ENCODE results near the gene SIRT6. TPM values are rescaled to one million over a fixed set of nuclear protein-coding genes. Genes with fewer than 3 reads are reported as not detected.

Gene SIRT6
- total and polyA plus RNA-seq, 2 donors (not counting 1 experiment from before 2014, with no cell fraction given), result 27.8 to 82.2 TPM

DNA sequence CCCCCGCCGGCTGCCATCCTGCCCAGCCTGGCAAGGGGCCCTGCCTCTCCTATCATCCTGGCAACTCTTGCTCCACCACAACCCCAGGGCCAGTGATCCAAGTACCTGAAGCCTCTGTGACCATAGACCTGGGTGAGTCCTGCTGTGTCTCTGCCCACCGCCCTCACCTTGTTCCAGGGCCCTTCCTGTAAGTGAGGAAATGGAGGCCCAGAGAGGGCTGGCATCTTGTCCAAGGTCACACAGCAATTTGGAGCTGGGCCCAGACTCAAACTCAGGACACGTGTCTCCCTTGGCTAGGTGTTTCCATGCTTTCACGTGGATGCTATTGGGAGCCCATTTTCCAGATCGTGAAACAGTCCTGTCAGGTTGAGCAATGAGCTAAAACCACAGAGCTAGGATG is 25.2 kb downstream of the SIRT6 start:
- H3K27ac ChIP-seq (ENCODE audit: low read length in 2 of 2), result no peak overlapping the region
- POLR2A ChIA-PET, result no interaction called here
- Mint-ChIP-seq H3K4me3 (no peak overlapping the region), H3K27ac (no peak overlapping the region), H3K9me3 (ENCODE audit: insufficient read depth) (no peaks in the 10 kb centered on the region), H3K27me3 (no peaks in the 10 kb centered on the region), H3K4me1 (no peaks in the 10 kb centered on the region)
- no peaks in the 10 kb centered on the region for H4K20me1 ChIP-seq (ENCODE audit: control insufficient read depth, insufficient read depth, low read length, poor library complexity, severe bottlenecking)
- no peak for DNase-seq
- H3K36me3 ChIP-seq (replicated peaks in 1 of 2; ENCODE audit: control extremely low read depth in 1 of 2, control insufficient read depth in 1 of 2, extremely low read depth in 1 of 2, insufficient read depth in 2 of 2, low read length in 1 of 2), result no peaks in the 10 kb centered on the region
- H3K4me2 ChIP-seq (replicated peaks; ENCODE audit: low read depth, low read length, poor library complexity, severe bottlenecking), result no peak overlapping the region
- TF ChIP-seq, protein P1, sequence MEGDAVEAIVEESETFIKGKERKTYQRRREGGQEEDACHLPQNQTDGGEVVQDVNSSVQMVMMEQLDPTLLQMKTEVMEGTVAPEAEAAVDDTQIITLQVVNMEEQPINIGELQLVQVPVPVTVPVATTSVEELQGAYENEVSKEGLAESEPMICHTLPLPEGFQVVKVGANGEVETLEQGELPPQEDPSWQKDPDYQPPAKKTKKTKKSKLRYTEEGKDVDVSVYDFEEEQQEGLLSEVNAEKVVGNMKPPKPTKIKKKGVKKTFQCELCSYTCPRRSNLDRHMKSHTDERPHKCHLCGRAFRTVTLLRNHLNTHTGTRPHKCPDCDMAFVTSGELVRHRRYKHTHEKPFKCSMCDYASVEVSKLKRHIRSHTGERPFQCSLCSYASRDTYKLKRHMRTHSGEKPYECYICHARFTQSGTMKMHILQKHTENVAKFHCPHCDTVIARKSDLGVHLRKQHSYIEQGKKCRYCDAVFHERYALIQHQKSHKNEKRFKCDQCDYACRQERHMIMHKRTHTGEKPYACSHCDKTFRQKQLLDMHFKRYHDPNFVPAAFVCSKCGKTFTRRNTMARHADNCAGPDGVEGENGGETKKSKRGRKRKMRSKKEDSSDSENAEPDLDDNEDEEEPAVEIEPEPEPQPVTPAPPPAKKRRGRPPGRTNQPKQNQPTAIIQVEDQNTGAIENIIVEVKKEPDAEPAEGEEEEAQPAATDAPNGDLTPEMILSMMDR (IDR thresholded peaks at IDR 0.05), result no peak
- no peak for TF ChIP-seq EZH2 (IDR thresholded peaks at IDR 0.05; ENCODE audit: borderline replicate concordance, insufficient read depth, low read depth, low read length, poor library complexity, severe bottlenecking)
- no peak overlapping the region for H3K4me3 ChIP-seq (ENCODE audit: control extremely low read depth in 1 of 5, extremely low read depth in 1 of 5, insufficient read depth in 1 of 5, low read depth in 2 of 5, low read length in 4 of 5)
- ATAC-seq (ENCODE audit: low read depth), result no peak
- CTCF ChIA-PET, result interaction anchor here (0.6 to 1.9 kb wide), 2 partner anchors 17 to 31 kb away, joined by 4 to 8 read pairs; no protein-coding TSS in a partner anchor
- no peaks in the 10 kb centered on the region for H3K4me1 ChIP-seq (ENCODE audit: control insufficient read depth in 2 of 2, insufficient read depth in 2 of 2, low read length in 2 of 2)
- H3K9ac ChIP-seq (ENCODE audit: low read length), result no peak overlapping the region
- no peaks in the 10 kb centered on the region for H3K9me3 ChIP-seq (ENCODE audit: control extremely low read depth in 1 of 3, control insufficient read depth in 2 of 3, insufficient read depth in 1 of 3, low read length in 2 of 3)
- intact Hi-C loops (cut with micrococcal nuclease), result no loop called here
- H3K79me2 ChIP-seq (ENCODE audit: control insufficient read depth, insufficient read depth, low read length), result no peaks in the 10 kb centered on the region
- WGBS (ENCODE audit: insufficient coverage), result 84% methylated on average over 6 of the region's 6 CpGs
- peaks cover 0 to 4% (median 0%) of the 10 kb centered on the region in 4 experiments for H3K27me3 ChIP-seq (replicated peaks in 1 of 4; ENCODE audit: control extremely low read depth in 1 of 4, control insufficient read depth in 3 of 4, insufficient read depth in 4 of 4, low read length in 3 of 4)
- no peak overlapping the region for H2AFZ ChIP-seq (ENCODE audit: insufficient read depth, low read depth, low read length, poor library complexity, severe bottlenecking)

DNA sequence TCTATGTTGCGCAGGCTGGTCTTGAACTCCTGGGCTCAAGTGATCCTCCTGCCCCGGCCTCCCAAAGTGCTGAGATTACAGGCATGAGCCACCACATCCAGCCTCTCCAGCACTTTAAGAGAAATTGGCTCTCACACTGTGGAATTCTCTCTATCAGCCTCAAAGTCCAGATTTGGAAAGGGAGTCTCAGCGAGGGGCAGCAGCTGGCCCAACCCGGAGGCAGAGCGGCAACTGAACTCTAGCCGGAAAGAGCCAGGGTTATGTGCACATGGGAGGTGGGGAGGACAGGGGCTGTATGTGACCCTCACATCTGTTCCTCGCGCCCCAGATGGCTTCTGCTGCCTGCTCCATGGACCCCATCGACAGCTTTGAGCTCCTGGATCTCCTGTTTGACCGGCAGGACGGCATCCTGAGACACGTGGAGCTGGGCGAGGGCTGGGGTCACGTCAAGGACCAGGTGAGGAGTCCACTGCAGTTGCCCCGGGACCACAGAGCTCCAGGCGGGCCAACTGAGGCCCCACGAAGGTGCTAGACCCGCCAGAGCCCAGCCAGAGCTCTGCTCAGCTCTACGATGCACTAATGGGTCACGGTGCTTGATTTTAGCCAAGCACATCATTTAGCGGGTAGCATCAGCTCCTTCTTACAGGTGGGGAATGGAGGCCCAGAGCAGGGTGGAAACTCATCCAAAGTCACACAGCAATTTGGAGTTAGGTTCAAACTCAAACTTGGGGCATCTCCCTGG is 27.6 kb downstream of the SIRT6 start:
- POLR2A ChIA-PET, result no interaction called here
- no peaks in the 10 kb centered on the region for H3K36me3 ChIP-seq (replicated peaks in 1 of 2; ENCODE audit: control extremely low read depth in 1 of 2, control insufficient read depth in 1 of 2, extremely low read depth in 1 of 2, insufficient read depth in 2 of 2, low read length in 1 of 2)
- no peaks in the 10 kb centered on the region for H3K4me1 ChIP-seq (ENCODE audit: control insufficient read depth in 2 of 2, insufficient read depth in 2 of 2, low read length in 2 of 2)
- no peak for ATAC-seq (ENCODE audit: low read depth)
- intact Hi-C loops (cut with micrococcal nuclease), result no loop called here
- no peak overlapping the region for H3K9ac ChIP-seq (ENCODE audit: low read length)
- CTCF ChIA-PET, result interaction anchor here (0.6 kb wide), 1 partner anchor 14 kb away, joined by 4 read pairs; no protein-coding TSS in a partner anchor
- H4K20me1 ChIP-seq (ENCODE audit: control insufficient read depth, insufficient read depth, low read length, poor library complexity, severe bottlenecking), result no peaks in the 10 kb centered on the region
- Mint-ChIP-seq H3K27ac (no peak overlapping the region), H3K27me3 (peaks cover 9% of the 10 kb centered on the region), H3K4me3 (no peak overlapping the region), H3K9me3 (ENCODE audit: insufficient read depth) (no peaks in the 10 kb centered on the region), H3K4me1 (no peaks in the 10 kb centered on the region)
- peaks cover 0 to 10% (median 1%) of the 10 kb centered on the region in 4 experiments for H3K27me3 ChIP-seq (replicated peaks in 1 of 4; ENCODE audit: control extremely low read depth in 1 of 4, control insufficient read depth in 3 of 4, insufficient read depth in 4 of 4, low read length in 3 of 4)
- H3K9me3 ChIP-seq (ENCODE audit: control extremely low read depth in 1 of 3, control insufficient read depth in 2 of 3, insufficient read depth in 1 of 3, low read length in 2 of 3), result no peaks in the 10 kb centered on the region
- TF ChIP-seq EZH2 (IDR thresholded peaks at IDR 0.05; ENCODE audit: borderline replicate concordance, insufficient read depth, low read depth, low read length, poor library complexity, severe bottlenecking), result no peak
- TF ChIP-seq, protein P1 (IDR thresholded peaks at IDR 0.05), result no peak
- no peak for DNase-seq
- no peak overlapping the region for H3K27ac ChIP-seq (ENCODE audit: low read length in 2 of 2)
- WGBS (ENCODE audit: insufficient coverage), result 87% methylated on average over 21 of the region's 21 CpGs
- no peak overlapping the region for H3K4me2 ChIP-seq (replicated peaks; ENCODE audit: low read depth, low read length, poor library complexity, severe bottlenecking)
- H3K79me2 ChIP-seq (ENCODE audit: control insufficient read depth, insufficient read depth, low read length), result no peaks in the 10 kb centered on the region
- no peak overlapping the region for H2AFZ ChIP-seq (ENCODE audit: insufficient read depth, low read depth, low read length, poor library complexity, severe bottlenecking)
- H3K4me3 ChIP-seq (ENCODE audit: control extremely low read depth in 1 of 5, extremely low read depth in 1 of 5, insufficient read depth in 1 of 5, low read depth in 2 of 5, low read length in 4 of 5), result no peak overlapping the region
